Upper lobe of right lung (tissue), 1 donor: ENCODE measurements around the gene SIT1. TPM values are rescaled to one million over a fixed set of nuclear protein-coding genes. Genes with fewer than 3 reads are reported as not detected.

ENCODE experiments used
- ATAC-seq: fragments of 200-7000 bp; cut with Tn5 transposase; one replicate; pipeline ENCODE4 v1.9.1; 2020; ENCODE audit warnings: mild to moderate bottlenecking, moderate library complexity
- DNase-seq: peaks from one replicate; pipeline ENCODE4 v3.0.0-alpha.2; 2020
- H3K27ac ChIP-seq: fragments of 200-600 bp; one replicate; pipeline ENCODE4 v1.8.0; 2022
- H3K27me3 ChIP-seq: fragments of 200-600 bp; one replicate; pipeline ENCODE4 v1.8.0; 2022; ENCODE audit warnings: mild to moderate bottlenecking
- H3K36me3 ChIP-seq: fragments of 200-600 bp; one replicate; pipeline ENCODE4 v1.8.0; 2022
- H3K4me1 ChIP-seq: fragments of 200-600 bp; one replicate; pipeline ENCODE4 v1.8.0; 2022
- H3K4me3 ChIP-seq: fragments of 200-600 bp; one replicate; pipeline ENCODE4 v1.8.0; 2022; ENCODE audit warnings: mild to moderate bottlenecking
- H3K9me3 ChIP-seq: fragments of 200-600 bp; one replicate; pipeline ENCODE4 v1.8.0; 2022
- intact Hi-C: fragments of 100-400 bp; cut with DNase I; formaldehyde crosslinking; loops from one replicate; pipeline ENCODE4 v1.11.0; 2022
- total RNA-seq: library from RNA; stranded (reverse); fragmentation: NEBNext Ultra II Directional; extraction: Animal tissue kit (Norgen Biotek cat#: 25700); gene quantifications from one replicate; pipeline ENCODE4 v1.2.1, GENCODE V29; 2021
- TF ChIP-seq, protein P1 (sequence below): fragments of 200-600 bp; IDR thresholded peaks from one replicate; pipeline ENCODE4 v1.8.0; 2022; ENCODE audit warnings: antibody characterized with exemption
- donor health status: DM: no; HTN: yes; CAD: no; lungs with severe emphysema.

SIT1 gene
- total RNA-seq, 1 donor from 2014 or later = 2.2 TPM

DNA sequence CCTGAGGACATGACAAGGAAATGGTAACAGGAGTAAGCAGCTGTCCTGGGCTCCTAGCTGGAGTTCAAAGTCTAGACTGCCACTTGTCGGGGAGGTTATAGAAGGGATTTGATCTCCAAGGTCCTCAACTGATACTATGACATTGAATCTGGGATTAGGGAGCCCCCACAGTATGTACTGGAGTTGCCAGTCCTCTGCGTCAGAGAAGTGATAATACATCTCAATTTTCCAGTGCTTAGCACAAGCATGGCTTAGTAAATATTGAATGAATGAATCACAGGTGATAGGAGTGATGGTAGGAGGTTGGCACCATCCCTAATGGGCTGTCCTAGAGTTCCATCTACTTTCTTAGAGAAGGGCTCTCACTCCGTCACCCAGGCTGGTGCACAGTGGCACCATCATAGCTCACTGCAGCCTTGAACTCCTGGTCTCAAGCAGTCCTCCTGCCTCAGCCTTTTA is 45.2 kb upstream of the SIT1 start:
- ATAC-seq (peak; percentile 3), DNase-seq (no peak)
- no peaks in the 10 kb centered on the region for H3K27me3 ChIP-seq
- peak overlapping the region; percentile 78 for H3K27ac ChIP-seq
- H3K36me3 ChIP-seq = peaks cover 49% of the 10 kb centered on the region
- TF ChIP-seq, protein P1, sequence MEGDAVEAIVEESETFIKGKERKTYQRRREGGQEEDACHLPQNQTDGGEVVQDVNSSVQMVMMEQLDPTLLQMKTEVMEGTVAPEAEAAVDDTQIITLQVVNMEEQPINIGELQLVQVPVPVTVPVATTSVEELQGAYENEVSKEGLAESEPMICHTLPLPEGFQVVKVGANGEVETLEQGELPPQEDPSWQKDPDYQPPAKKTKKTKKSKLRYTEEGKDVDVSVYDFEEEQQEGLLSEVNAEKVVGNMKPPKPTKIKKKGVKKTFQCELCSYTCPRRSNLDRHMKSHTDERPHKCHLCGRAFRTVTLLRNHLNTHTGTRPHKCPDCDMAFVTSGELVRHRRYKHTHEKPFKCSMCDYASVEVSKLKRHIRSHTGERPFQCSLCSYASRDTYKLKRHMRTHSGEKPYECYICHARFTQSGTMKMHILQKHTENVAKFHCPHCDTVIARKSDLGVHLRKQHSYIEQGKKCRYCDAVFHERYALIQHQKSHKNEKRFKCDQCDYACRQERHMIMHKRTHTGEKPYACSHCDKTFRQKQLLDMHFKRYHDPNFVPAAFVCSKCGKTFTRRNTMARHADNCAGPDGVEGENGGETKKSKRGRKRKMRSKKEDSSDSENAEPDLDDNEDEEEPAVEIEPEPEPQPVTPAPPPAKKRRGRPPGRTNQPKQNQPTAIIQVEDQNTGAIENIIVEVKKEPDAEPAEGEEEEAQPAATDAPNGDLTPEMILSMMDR = no peak
- H3K4me1 ChIP-seq = peaks cover 17% of the 10 kb centered on the region
- H3K4me3 ChIP-seq = no peak overlapping the region
- H3K9me3 ChIP-seq = no peaks in the 10 kb centered on the region
- intact Hi-C loops = no loop called here

DNA sequence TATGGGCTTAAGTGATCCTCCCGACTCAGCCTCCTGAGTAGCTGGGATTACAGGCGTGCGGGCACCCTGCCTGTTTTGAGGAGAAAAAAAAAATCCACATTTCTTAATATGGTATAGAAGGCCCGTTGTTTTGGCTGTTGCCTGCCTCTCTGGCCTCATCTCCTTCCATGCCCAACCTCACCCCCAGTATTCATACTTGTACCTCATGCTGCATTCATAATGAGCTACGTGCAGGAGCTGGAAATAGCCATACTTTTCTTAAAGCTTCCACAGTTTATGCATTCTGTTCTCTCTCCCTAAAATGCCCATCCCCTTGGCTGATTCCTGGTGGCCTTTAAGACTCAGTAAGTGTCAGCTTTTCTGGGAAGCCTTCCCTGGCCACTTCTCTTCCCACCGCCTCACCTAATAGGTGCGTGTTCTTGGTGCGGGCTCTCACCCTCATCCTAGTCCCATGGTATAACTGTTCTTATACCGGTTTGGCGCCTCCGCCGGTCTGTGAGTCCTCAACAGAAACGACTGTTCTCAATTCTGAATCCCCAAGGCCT is 41.1 kb upstream of the SIT1 start:
- TF ChIP-seq, protein P1 = no peak
- peak overlapping the region; percentile 83 for H3K27ac ChIP-seq
- H3K36me3 ChIP-seq = peaks cover 8% of the 10 kb centered on the region
- no peak overlapping the region for H3K4me3 ChIP-seq
- DNase-seq (no peak), ATAC-seq (no peak)
- H3K4me1 ChIP-seq = peaks cover 23% of the 10 kb centered on the region
- intact Hi-C loops = no loop called here
- no peaks in the 10 kb centered on the region for H3K27me3 ChIP-seq
- H3K9me3 ChIP-seq = no peaks in the 10 kb centered on the region

GRCh38 chr9:35691334-35691650 is 40.6 kb upstream of the SIT1 start:
- H3K4me1 ChIP-seq = peaks cover 21% of the 10 kb centered on the region
- peak overlapping the region; percentile 83 for H3K27ac ChIP-seq
- H3K36me3 ChIP-seq = peaks cover 4% of the 10 kb centered on the region
- intact Hi-C loops = no loop called here
- TF ChIP-seq, protein P1 = no peak
- H3K27me3 ChIP-seq = no peaks in the 10 kb centered on the region
- H3K9me3 ChIP-seq = no peaks in the 10 kb centered on the region
- DNase-seq = no peak
- peak; percentile 44 for ATAC-seq
- H3K4me3 ChIP-seq = peak overlapping the region; percentile 76

DNA sequence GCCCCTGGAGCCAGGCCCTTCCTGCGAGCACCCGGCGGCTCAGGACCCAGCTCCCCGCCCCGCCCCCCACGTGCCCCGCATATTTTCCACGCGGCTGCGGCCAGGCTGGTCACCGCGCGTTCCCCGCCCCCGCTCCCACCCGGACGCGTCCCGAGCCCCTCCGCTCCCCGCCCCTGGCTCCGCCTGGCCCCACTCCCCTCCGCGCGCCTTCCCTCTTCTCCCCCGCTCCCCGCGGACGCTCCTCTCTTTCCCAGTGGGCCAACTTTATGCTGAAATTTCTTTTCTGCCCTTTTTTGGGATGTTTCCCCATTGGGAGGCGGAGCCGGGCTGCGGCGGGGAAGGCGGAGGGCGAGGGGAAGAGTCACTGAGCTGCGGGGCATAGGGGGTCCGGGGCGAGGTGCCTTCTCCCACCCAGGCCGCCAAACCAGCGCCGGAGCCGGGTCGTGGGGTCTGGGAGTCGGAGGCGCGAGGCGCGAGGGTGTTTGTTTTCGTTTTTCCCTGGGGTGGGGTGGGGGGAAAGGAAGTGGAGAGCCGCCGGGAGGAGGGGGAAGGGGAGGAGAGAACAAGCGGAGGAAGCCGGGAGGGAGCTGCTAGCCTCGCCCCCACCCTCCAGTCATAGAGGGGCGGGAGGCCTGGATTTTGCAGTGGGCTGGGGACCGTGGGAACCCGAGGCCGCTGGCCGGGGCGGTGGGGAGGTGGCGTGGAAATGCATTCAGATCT is 40.0 kb upstream of the SIT1 start:
- peak overlapping the region; percentile 83 for H3K27ac ChIP-seq
- no peaks in the 10 kb centered on the region for H3K36me3 ChIP-seq
- no peaks in the 10 kb centered on the region for H3K9me3 ChIP-seq
- peak; percentile 78 for ATAC-seq
- H3K4me1 ChIP-seq = peaks cover 16% of the 10 kb centered on the region
- intact Hi-C loops = no loop called here
- no peaks in the 10 kb centered on the region for H3K27me3 ChIP-seq
- DNase-seq = peak; percentile 83
- peak overlapping the region; percentile 76 for H3K4me3 ChIP-seq
- TF ChIP-seq, protein P1 = no peak

DNA sequence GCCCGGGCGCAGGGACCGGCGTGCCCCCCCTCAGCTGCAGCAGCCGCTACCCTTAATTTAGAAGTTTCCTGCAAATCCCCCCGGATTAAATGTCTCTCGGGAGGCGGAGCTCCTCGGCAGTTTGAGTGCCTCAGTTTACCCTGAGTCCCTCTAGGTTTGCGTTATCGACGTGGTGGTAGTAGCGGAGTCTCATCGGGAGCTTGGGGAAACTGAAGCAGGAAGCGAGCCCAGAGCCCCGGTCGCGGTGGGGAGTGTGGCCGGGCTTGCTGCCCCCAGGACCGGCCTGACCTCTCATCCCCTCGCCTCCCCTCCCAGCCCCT is 39.5 kb upstream of the SIT1 start:
- no peak for DNase-seq
- Histone ChIP-seq H3K4me3 (peak overlapping the region; percentile 76), H3K9me3 (no peaks in the 10 kb centered on the region), H3K36me3 (peaks cover 2% of the 10 kb centered on the region), H3K27me3 (no peaks in the 10 kb centered on the region), H3K27ac (peak overlapping the region; percentile 83), H3K4me1 (peaks cover 15% of the 10 kb centered on the region)
- intact Hi-C loops = no loop called here
- no peak for ATAC-seq
- TF ChIP-seq, protein P1 = no peak
